Peyer's patch (tissue), 4 donors: ENCODE results near the gene POLR3H.

ENCODE experiments used
- CTCF ChIP-seq, 6 experiments: fragments of 450-650 bp in 4 of 6; fragments of 200-600 bp in 2 of 6; sonication (generic) in 1 of 6; IDR thresholded peaks; one replicate each; pipeline ENCODE4 v1.5.1; 2017 to 2019; ENCODE audit warnings: antibody characterized with exemption in 6 of 6, mild to moderate bottlenecking in 3 of 6, moderate library complexity in 1 of 6
- POLR2A ChIP-seq, 2 donors: fragments of 450-650 bp; IDR thresholded peaks; one replicate each; pipeline ENCODE4 v1.5.1; 2017; ENCODE audit warnings: antibody characterized with exemption in 2 of 2, mild to moderate bottlenecking in 2 of 2, moderate library complexity in 2 of 2

DNA sequence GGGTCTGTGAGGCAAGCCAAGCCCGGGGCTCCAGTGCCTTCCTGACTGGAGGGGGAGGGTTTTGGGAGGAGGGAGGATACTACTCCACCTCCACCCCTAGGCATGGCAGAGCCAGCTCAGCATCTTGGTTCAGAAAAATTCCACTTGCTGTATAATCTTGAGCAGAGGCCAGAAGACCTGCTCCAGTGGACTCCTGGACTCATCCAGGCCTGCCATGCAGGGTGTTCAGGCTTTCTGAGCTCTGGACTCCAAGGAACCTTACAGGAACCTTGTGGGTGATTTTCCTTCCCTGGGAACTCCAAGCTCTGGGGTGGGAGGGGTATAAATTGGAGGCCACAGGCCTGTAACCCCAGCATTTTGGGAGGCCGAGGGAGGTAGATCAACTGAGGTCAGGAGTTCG, 26.0 kb upstream of the POLR3H start:
- TF ChIP-seq POLR2A (IDR thresholded peaks at IDR 0.05): no peak
- TF ChIP-seq CTCF (IDR thresholded peaks at IDR 0.05): no peak
